Kidney (tissue), 14 donors: Measurements from ENCODE around the gene OSCAR. TPM values are rescaled to one million over a fixed set of nuclear protein-coding genes. Genes with fewer than 3 reads are reported as not detected.
A peak's percentile ranks its signal among the peaks of the same experiment; 100 is the strongest.

ENCODE experiments used
- DNase-seq, 5 donors: peaks; one replicate each; pipeline ENCODE4 v3.0.0-alpha.2; 2013 to 2020
- FAIRE-seq: peaks from 2 replicates; lab custom pipeline; 2012; peaks lifted over from hg19 to GRCh38; lab: Jason Lieb, UNC
- H3K27ac ChIP-seq, 2 donors: one replicate each; pipeline ENCODE4 v1.7.0; 2013; ENCODE audit warnings: low read depth in 2 of 2, low read length in 2 of 2, inconsistent platforms in 1 of 2
- H3K27me3 ChIP-seq: one replicate; pipeline ENCODE4 v1.7.1; 2013; ENCODE audit warnings: low read length, inconsistent platforms; ENCODE audit not compliant: control insufficient read depth, insufficient read depth
- H3K36me3 ChIP-seq, 3 donors: one replicate each; pipeline versions ENCODE4 v1.7.0 to v1.7.1; 2013; ENCODE audit warnings: low read length in 3 of 3, control low read depth in 1 of 3, inconsistent platforms in 1 of 3; ENCODE audit not compliant: insufficient read depth in 3 of 3, control insufficient read depth in 2 of 3
- H3K4me1 ChIP-seq, 3 donors: one replicate each; pipeline versions ENCODE4 v1.7.0 to v1.7.1; 2013; ENCODE audit warnings: low read length in 3 of 3, inconsistent platforms in 1 of 3, low read depth in 1 of 3; ENCODE audit not compliant: control insufficient read depth in 2 of 3, insufficient read depth in 2 of 3
- H3K4me3 ChIP-seq, 3 donors: one replicate each; pipeline versions ENCODE4 v1.7.0 to v1.8.1; 2013; ENCODE audit warnings: low read length in 3 of 3, control low read depth in 1 of 3, inconsistent platforms in 1 of 3
- H3K9ac ChIP-seq, 3 donors: one replicate each; pipeline versions ENCODE4 v1.7.0 to v1.7.1; 2013; ENCODE audit warnings: low read length in 3 of 3, control low read depth in 1 of 3, inconsistent platforms in 1 of 3
- H3K9me3 ChIP-seq, 3 donors: one replicate each; pipeline versions ENCODE4 v1.7.0 to v1.7.1; 2013; ENCODE audit warnings: low read length in 3 of 3, control low read depth in 1 of 3, inconsistent platforms in 1 of 3; ENCODE audit not compliant: control insufficient read depth in 2 of 3, insufficient read depth in 1 of 3
- CTCF ChIP-seq: IDR thresholded peaks from 3 replicates; pipeline ENCODE4 v1.5.1; 2012; ENCODE audit warnings: mild to moderate bottlenecking, moderate library complexity, borderline replicate concordance; ENCODE audit not compliant: insufficient read depth; ENCODE audit errors: extremely low read depth
- intact Hi-C: fragments of 100-400 bp; cut with DNase I; formaldehyde crosslinking; loops from one replicate; pipeline ENCODE4 v1.11.1; 2022
- polyA plus RNA-seq: library from polyadenylated mRNA; stranded (reverse); fragments of 350-450 nt; fragmentation: Illumina TruSeq; extraction: RNeasy Lipid Tissue Mini Kit (QIAGEN cat#74804); gene quantifications from one replicate; pipeline ENCODE4 v1.2.3, GENCODE V29; 2014; ENCODE audit warnings: low read depth, low replicate concordance; ENCODE audit not compliant: insufficient read depth
- total RNA-seq: library from RNA; stranded (reverse); fragmentation: NEBNext Ultra II Directional; extraction: Animal tissue kit (Norgen Biotek cat#: 25700); gene quantifications from one replicate; pipeline ENCODE4 v1.2.1, GENCODE V29; 2021
- donor health status: control.
- donor health status: control.
- donor health status: control.
- donor health status: control.
- donor health status: control.
- donor health status: DM: yes; HTN: yes; CAD: no.
- donor health status: Normal renal cell carcinoma (clear cell type).

The OSCAR gene
- total and polyA plus RNA-seq, 2 donors from 2014 or later = 0.77 to 5.1 TPM

GRCh38 chr19:54069470-54069869 lies 31.1 kb downstream of the OSCAR start:
- Histone ChIP-seq H3K36me3 (no peaks in the 10 kb centered on the region), H3K9ac (no peak overlapping the region), H3K27ac (no peak overlapping the region), H3K9me3 (peaks cover 0 to 10% (median 0%) of the 10 kb centered on the region in 3 donors), H3K27me3 (no peaks in the 10 kb centered on the region), H3K4me1 (no peaks in the 10 kb centered on the region), H3K4me3 (no peak overlapping the region)
- DNase-seq (no peak), FAIRE-seq (no peak)
- intact Hi-C loops = no loop called here
- no peak for TF ChIP-seq CTCF

DNA sequence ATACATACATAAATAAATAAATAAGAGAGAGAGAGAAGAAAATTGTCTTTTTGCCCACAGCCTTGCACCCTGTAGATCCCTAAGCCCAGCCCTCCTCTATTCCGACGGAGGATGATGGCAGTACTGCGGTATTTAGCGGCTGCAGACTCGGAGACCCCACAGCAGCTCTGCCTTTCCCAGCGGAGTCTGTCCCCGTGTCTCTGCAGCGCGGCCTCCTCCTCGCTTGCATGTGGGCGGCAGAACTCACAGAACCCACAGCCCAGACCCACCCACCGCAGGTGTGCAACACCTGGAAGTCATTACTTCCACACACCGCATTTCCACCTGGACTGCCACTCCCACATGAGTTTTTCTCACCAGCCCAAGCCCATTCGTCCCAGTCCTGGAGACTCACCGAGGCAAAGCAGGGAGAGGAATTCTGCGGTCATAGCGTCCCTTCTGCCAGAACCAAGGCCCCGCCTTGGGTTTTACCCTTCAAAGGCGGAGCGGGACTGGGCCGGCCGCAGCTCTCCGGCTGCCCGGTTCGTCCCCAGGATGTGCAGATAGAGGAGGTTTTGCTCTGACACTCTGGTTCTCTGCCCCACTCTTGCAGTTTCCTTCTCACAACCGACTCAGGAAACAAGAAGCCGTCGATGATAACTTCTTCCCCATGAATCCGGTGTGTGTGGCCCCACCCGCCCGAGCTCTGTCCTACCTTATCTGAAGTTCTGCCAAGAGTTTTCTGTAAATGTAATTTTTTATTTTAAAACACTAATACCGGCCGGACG lies 37.1 kb downstream of the OSCAR start, which contains the start of gene VSTM1:
VSTM1 (minus strand) TSS at position 548 of the 767 bp plus-strand sequence; CDS start at position 428, 120 bp downstream.
- FAIRE-seq = no peak
- peak in 1 of 5 donors; percentile 22 for DNase-seq

DNA sequence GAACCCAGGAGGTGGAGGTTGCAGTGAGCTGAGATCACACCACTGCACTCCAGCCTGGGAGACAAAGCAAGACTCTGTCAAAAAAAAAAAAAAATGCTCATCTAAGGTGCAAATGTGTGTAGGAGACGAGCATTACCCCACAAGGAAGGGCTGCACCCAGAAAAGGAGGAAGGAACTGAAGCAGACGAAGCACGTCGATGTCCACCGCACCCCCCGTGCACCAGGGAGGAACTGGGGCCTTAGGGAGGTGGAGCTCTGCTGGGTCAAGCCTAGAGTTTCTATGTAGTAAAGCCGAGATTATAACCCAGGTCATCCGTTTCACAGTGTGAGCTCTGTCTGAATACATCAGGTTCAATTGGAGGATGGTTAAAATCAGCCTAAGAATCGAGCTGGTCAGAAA lies 38.0 kb downstream of the OSCAR start:
- no peaks in the 10 kb centered on the region for H3K9me3 ChIP-seq
- H3K27me3 ChIP-seq = no peaks in the 10 kb centered on the region
- FAIRE-seq (no peak), DNase-seq (peak in 1 of 5 donors; percentile 23)
- H3K9ac ChIP-seq = no peak overlapping the region
- intact Hi-C loops = no loop called here
- H3K4me3 ChIP-seq = no peak overlapping the region
- H3K36me3 ChIP-seq = no peaks in the 10 kb centered on the region
- no peak for TF ChIP-seq CTCF
- no peaks in the 10 kb centered on the region for H3K4me1 ChIP-seq
- H3K27ac ChIP-seq = no peak overlapping the region

More for the DNA sequence above, 37.1 kb downstream of the OSCAR start, which contains the start of gene VSTM1:
- intact Hi-C loops = no loop called here
- Histone ChIP-seq H3K4me1 (no peaks in the 10 kb centered on the region), H3K4me3 (no peak within 1 kb of the TSS), H3K9me3 (no peaks in the 10 kb centered on the region), H3K9ac (no peak within 1 kb of the TSS), H3K27ac (no peak within 1 kb of the TSS), H3K27me3 (no peaks in the 10 kb centered on the region), H3K36me3 (no peaks in the 10 kb centered on the region)
- no peak for TF ChIP-seq CTCF
